HG03432 (cell line): ENCODE measurements around the gene METTL24.

Experiments used
- ATAC-seq: cut with Tn5 transposase; IDR thresholded peaks from one replicate; pipeline ENCODE4 v1.9.1; 2021; ENCODE audit warnings: mild to moderate bottlenecking, moderate library complexity; ENCODE audit not compliant: unreplicated experiment

Gene METTL24

GRCh38 chr6:110211753-110212152 lies 146.4 kb downstream of the METTL24 start:
- ATAC-seq, result no peak

GRCh38 chr6:110207652-110208051 lies 150.5 kb downstream of the METTL24 start:
- no peak for ATAC-seq

GRCh38 chr6:110201151-110201884 lies 156.8 kb downstream of the METTL24 start:
- ATAC-seq, result no peak

DNA sequence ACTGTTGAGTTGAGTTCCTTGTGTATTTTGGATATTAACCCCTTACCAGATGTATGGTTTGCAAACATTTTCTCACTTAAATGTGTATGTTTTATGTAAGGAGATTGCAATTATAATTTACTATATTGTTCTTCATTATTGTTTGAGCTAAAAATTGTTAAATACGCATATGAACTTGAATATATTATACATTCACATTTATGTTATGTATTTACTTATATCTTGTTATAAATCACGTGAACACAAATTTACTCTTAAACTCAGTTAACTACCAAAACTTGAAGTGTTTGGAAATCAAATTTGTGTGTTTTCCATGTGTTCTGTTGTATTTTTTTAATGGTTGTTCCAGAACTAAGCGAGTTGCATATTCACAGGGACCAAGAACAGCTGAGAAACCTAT lies 159.6 kb downstream of the METTL24 start:
- ATAC-seq, result no peak

- no peak for ATAC-seq
Observed at GRCh38 chr6:110196874-110197273, 161.3 kb downstream of the METTL24 start.

DNA sequence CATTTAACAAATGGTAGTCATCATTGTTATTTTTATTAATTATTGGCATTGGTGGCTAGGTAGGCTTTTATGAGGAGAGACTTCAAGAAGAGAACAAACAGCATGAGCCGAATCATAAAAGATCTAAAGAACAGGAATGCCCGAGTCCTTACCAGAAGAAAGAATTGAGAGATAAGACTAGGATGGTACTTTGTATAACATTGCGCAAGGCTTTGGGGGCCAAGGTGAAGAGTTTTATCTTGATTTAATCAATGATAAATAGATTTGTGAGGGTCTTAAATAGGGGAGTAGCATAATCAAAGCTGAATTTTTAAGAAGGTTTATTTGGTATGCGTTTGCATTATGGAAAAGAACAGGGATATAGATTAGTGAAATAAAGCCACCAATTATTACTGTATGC lies 162.5 kb downstream of the METTL24 start:
- no peak for ATAC-seq
